IMR-90 (cell line): ENCODE results near the gene FAM234A. TPM values are rescaled to one million over a fixed set of nuclear protein-coding genes. Genes with fewer than 3 reads are reported as not detected.

Experiments
- ATAC-seq: fragments of 200-7000 bp; cut with Tn5 transposase; 2 replicates; pipeline ENCODE4 v1.9.1; 2020; ENCODE audit warnings: low read depth, mild to moderate bottlenecking, moderate library complexity
- BruUV-seq: library from RNA; stranded (reverse); fragments of 400-500 nt; replicated peaks from 2 replicates; lab custom pipeline; 2021; lab: Mats Ljungman, UMichigan
- CTCF ChIA-PET: fragments of 300-600 bp; formaldehyde crosslinking; extraction: SDS; loops from one replicate; lab custom pipeline; 2021; ENCODE audit warnings: antibody characterized with exemption; lab: Yijun Ruan, JAX
- POLR2A ChIA-PET: fragments of 300-600 bp; sonication (Branson Sonifier 250); formaldehyde crosslinking; loops from one replicate; lab custom pipeline; 2022; ENCODE audit warnings: antibody characterized with exemption; ENCODE audit not compliant: unreplicated experiment; lab: Charles Lee
- DNase-seq: peaks from one replicate; pipeline ENCODE4 v3.0.0; 2013
- H2AFZ ChIP-seq: replicated peaks from 2 replicates; pipeline ENCODE3; 2013; ENCODE audit warnings: low read length, mild to moderate bottlenecking; ENCODE audit not compliant: poor library complexity
- H2AK5ac ChIP-seq: 2 replicates; pipeline ENCODE4 v1.6.1; 2013; ENCODE audit warnings: low read depth, low read length, inconsistent platforms
- H2AK9ac ChIP-seq: replicated peaks from 2 replicates; pipeline ENCODE3; 2013; ENCODE audit warnings: mild to moderate bottlenecking, low read depth, low read length, moderate library complexity; ENCODE audit not compliant: poor library complexity
- H2BK120ac ChIP-seq: 2 replicates; pipeline ENCODE4 v1.6.1; 2013; ENCODE audit warnings: low read depth, low read length, inconsistent platforms
- H2BK15ac ChIP-seq: 3 replicates; pipeline ENCODE4 v1.6.1; 2013; ENCODE audit warnings: low read depth, low read length, inconsistent platforms
- H2BK20ac ChIP-seq: 2 replicates; pipeline ENCODE4 v1.6.1; 2013; ENCODE audit warnings: low read depth, mild to moderate bottlenecking, inconsistent platforms, low read length, moderate library complexity
- H2BK5ac ChIP-seq: 2 replicates; pipeline ENCODE4 v1.6.1; 2013; ENCODE audit warnings: mild to moderate bottlenecking, low read depth, low read length, inconsistent platforms; ENCODE audit not compliant: poor library complexity, severe bottlenecking
- H3K14ac ChIP-seq: replicated peaks from 2 replicates; pipeline ENCODE4 v1.6.1; 2013; ENCODE audit warnings: low read depth, low read length, inconsistent platforms
- H3K18ac ChIP-seq: 2 replicates; pipeline ENCODE4 v1.6.1; 2013; ENCODE audit warnings: low read depth, low read length, control low read depth
- H3K23ac ChIP-seq: 2 replicates; pipeline ENCODE4 v1.6.1; 2013; ENCODE audit warnings: low read depth, low read length, inconsistent platforms
- H3K27ac ChIP-seq: 2 replicates; pipeline ENCODE4 v1.5.1; 2013; ENCODE audit warnings: mild to moderate bottlenecking, control low read depth, low read length; ENCODE audit not compliant: insufficient read depth
- H3K27me3 ChIP-seq: 2 replicates; pipeline ENCODE4 v1.6.1; 2013; ENCODE audit warnings: low read length; ENCODE audit not compliant: control insufficient read depth, insufficient read depth
- H3K36me3 ChIP-seq: 2 replicates; pipeline ENCODE4 v1.6.1; 2013; ENCODE audit warnings: low read length, mixed read lengths; ENCODE audit not compliant: control insufficient read depth, insufficient read depth
- H3K4ac ChIP-seq: 2 replicates; pipeline ENCODE4 v1.6.1; 2013; ENCODE audit warnings: low read depth, low read length, inconsistent platforms
- H3K4me1 ChIP-seq: 2 replicates; pipeline ENCODE4 v1.6.1; 2013; ENCODE audit warnings: low read length, mixed read lengths; ENCODE audit not compliant: control insufficient read depth, insufficient read depth
- H3K4me2 ChIP-seq: 2 replicates; pipeline ENCODE4 v1.6.1; 2013; ENCODE audit warnings: low read depth, mild to moderate bottlenecking, control low read depth, low read length, moderate library complexity
- H3K4me3 ChIP-seq: 2 replicates; pipeline ENCODE4 v1.5.1; 2013; ENCODE audit warnings: low read depth, mild to moderate bottlenecking, control low read depth, low read length, moderate library complexity; ENCODE audit not compliant: insufficient read depth
- H3K56ac ChIP-seq: 2 replicates; pipeline ENCODE4 v1.6.1; 2013; ENCODE audit warnings: low read length, inconsistent platforms; ENCODE audit not compliant: insufficient read depth; ENCODE audit errors: extremely low read depth
- H3K79me1 ChIP-seq, 2 experiments: 2 replicates each; pipeline ENCODE4 v1.6.1; 2013; ENCODE audit warnings: low read length in 2 of 2, inconsistent platforms in 1 of 2, low read depth in 1 of 2
- H3K9ac ChIP-seq: 2 replicates; pipeline ENCODE4 v1.6.1; 2013; ENCODE audit warnings: low read depth, low read length, control low read depth
- H3K9me1 ChIP-seq: 2 replicates; pipeline ENCODE4 v1.6.1; 2013; ENCODE audit warnings: low read length, inconsistent platforms; ENCODE audit not compliant: insufficient read depth
- H3K9me3 ChIP-seq: 2 replicates; pipeline ENCODE4 v1.6.1; 2013; ENCODE audit warnings: low read length; ENCODE audit not compliant: control insufficient read depth, insufficient read depth
- H4K20me1 ChIP-seq: 2 replicates; pipeline ENCODE4 v1.6.1; 2013; ENCODE audit warnings: low read length, inconsistent platforms; ENCODE audit not compliant: insufficient read depth
- H4K5ac ChIP-seq: 2 replicates; pipeline ENCODE4 v1.6.1; 2013; ENCODE audit warnings: mild to moderate bottlenecking, low read depth, low read length, control low read depth
- H4K8ac ChIP-seq, 2 experiments: 2 replicates each; pipeline ENCODE4 v1.6.1; 2013; ENCODE audit warnings: low read depth in 2 of 2, low read length in 2 of 2, control low read depth in 1 of 2, inconsistent platforms in 1 of 2
- H4K91ac ChIP-seq: 2 replicates; pipeline ENCODE4 v1.6.1; 2013; ENCODE audit warnings: low read depth, low read length, inconsistent platforms; ENCODE audit not compliant: insufficient read depth
- BHLHE40 ChIP-seq: fragments of 150-350 bp; IDR thresholded peaks from 2 replicates; pipeline ENCODE4 v1.6.1; 2016; ENCODE audit warnings: mild to moderate bottlenecking, low read depth, low read length
- CEBPB ChIP-seq: IDR thresholded peaks from 2 replicates; pipeline ENCODE4 v1.6.1; 2012; ENCODE audit warnings: low read depth, low read length, improper control_type of control experiment
- CHD1 ChIP-seq: IDR thresholded peaks from 2 replicates; pipeline ENCODE4 v1.6.1; 2012; ENCODE audit warnings: low read depth, low read length, improper control_type of control experiment
- CTCF ChIP-seq: conservative IDR thresholded peaks from 2 replicates; pipeline ENCODE4 v1.5.1; 2012; ENCODE audit warnings: mild to moderate bottlenecking, low read depth, low read length, improper control_type of control experiment
- ELK1 ChIP-seq: fragments of 150-350 bp; IDR thresholded peaks from 2 replicates; pipeline ENCODE4 v1.6.1; 2016; ENCODE audit warnings: low read depth, mild to moderate bottlenecking, low read length, moderate library complexity, borderline replicate concordance
- FOS ChIP-seq: fragments of 150-350 bp; IDR thresholded peaks from 2 replicates; pipeline ENCODE4 v1.6.1; 2016; ENCODE audit warnings: low read depth, low read length
- MAFK ChIP-seq: IDR thresholded peaks from 2 replicates; pipeline ENCODE4 v1.6.1; 2012; ENCODE audit warnings: low read depth, low read length, improper control_type of control experiment
- MAZ ChIP-seq: IDR thresholded peaks from 2 replicates; pipeline ENCODE4 v1.6.1; 2012; ENCODE audit warnings: low read depth, mild to moderate bottlenecking, low read length, improper control_type of control experiment, moderate library complexity, borderline replicate concordance
- MXI1 ChIP-seq: IDR thresholded peaks from 2 replicates; pipeline ENCODE4 v1.6.1; 2012; ENCODE audit warnings: low read depth, mild to moderate bottlenecking, low read length, moderate library complexity, borderline replicate concordance
- NFE2L2 ChIP-seq: fragments of 150-350 bp; IDR thresholded peaks from 2 replicates; pipeline ENCODE4 v1.6.1; 2016; ENCODE audit warnings: low read depth, mild to moderate bottlenecking, low read length
- POLR2A ChIP-seq: IDR thresholded peaks from 2 replicates; pipeline ENCODE4 v1.6.1; 2012; ENCODE audit warnings: mild to moderate bottlenecking, low read depth, low read length
- RCOR1 ChIP-seq: IDR thresholded peaks from 2 replicates; pipeline ENCODE4 v1.6.1; 2012; ENCODE audit warnings: mild to moderate bottlenecking, low read length, improper control_type of control experiment; ENCODE audit not compliant: insufficient replicate concordance
- RFX5 ChIP-seq: IDR thresholded peaks from 2 replicates; pipeline ENCODE4 v1.8.0; 2012; ENCODE audit warnings: low read depth, mild to moderate bottlenecking, low read length, moderate library complexity
- SMC3 ChIP-seq: fragments of 150-350 bp; IDR thresholded peaks from 2 replicates; pipeline ENCODE4 v1.6.1; 2016; ENCODE audit warnings: low read depth, mild to moderate bottlenecking, antibody characterized with exemption, low read length, moderate library complexity
- USF2 ChIP-seq: fragments of 150-350 bp; IDR thresholded peaks from 2 replicates; pipeline ENCODE4 v1.6.1; 2017; ENCODE audit warnings: mild to moderate bottlenecking, antibody characterized with exemption, low read length, low read depth
- WGBS, 2 experiments: methylation state at CpG; one replicate each; pipeline versions ENCODE4 v1.1.5 to v1.1.7; 2013; ENCODE audit warnings: missing lambda C conversion rate in 2 of 2; ENCODE audit not compliant: insufficient read length in 1 of 2; ENCODE audit errors: extremely low coverage in 2 of 2; 5-methylcytosine and 5-hydroxymethylcytosine counted together
- dilution Hi-C: fragments of 300-500 bp; cut with HindIII; formaldehyde crosslinking; loops from one replicate; pipeline ENCODE4 v1.14.3; 2018; ENCODE audit warnings: low sequenced_read_pairs; ENCODE audit not compliant: unreplicated experiment
- in situ Hi-C: fragments of 300-500 bp; cut with MboI; formaldehyde crosslinking; loops from 3 replicates; pipeline ENCODE4 v1.14.3; 2019; ENCODE audit warnings: low sequenced_read_pairs, inconsistent platforms, mixed read lengths
- intact Hi-C: fragments of 100-400 bp; cut with micrococcal nuclease; formaldehyde crosslinking; loops from 2 replicates; pipeline ENCODE4 v1.10.0; 2022
- polyA plus RNA-seq, 3 experiments: library from polyadenylated mRNA; depleted of rRNA; stranded (reverse); fragments of >200 nt; gene quantifications; 2 replicates each; pipeline ENCODE4 v1.2.3, GENCODE V29; 2012; ENCODE audit warnings: low replicate concordance in 1 of 3
- total RNA-seq: library from RNA; depleted of rRNA; stranded (reverse); fragments of >200 nt; gene quantifications from 2 replicates; pipeline ENCODE4 v1.2.3, GENCODE V29; 2012

Gene FAM234A
- total and polyA plus RNA-seq, 2 of the 4 experiments (the other 2 are of a cell fraction): 30.3 to 64.2 TPM

GRCh38 chr16:311725-312124 is 77.1 kb downstream of the FAM234A start:
- intact Hi-C loops: no loop called here
- ATAC-seq (no peak), DNase-seq (no peak)
- no peak overlapping the region for H3K4me3 ChIP-seq
- H3K27ac ChIP-seq: no peak overlapping the region
- H2BK15ac ChIP-seq: no peak overlapping the region
- no peak overlapping the region for H3K23ac ChIP-seq
- H3K9ac ChIP-seq: no peak overlapping the region
- H3K36me3 ChIP-seq: peaks cover 46% of the 10 kb centered on the region
- no peak overlapping the region for H2AFZ ChIP-seq
- POLR2A ChIA-PET: no interaction called here
- H2BK5ac ChIP-seq: no peak overlapping the region
- H3K27me3 ChIP-seq: no peaks in the 10 kb centered on the region
- in situ Hi-C loops: no loop called here
- TF ChIP-seq RFX5 (no peak), NFE2L2 (no peak), POLR2A (no peak), MAZ (no peak), SMC3 (no peak), MAFK (no peak), USF2 (no peak), RCOR1 (no peak), ELK1 (no peak), FOS (no peak), CHD1 (no peak), CEBPB (no peak), MXI1 (no peak), CTCF (no peak), BHLHE40 (no peak)
- H2BK20ac ChIP-seq: no peak overlapping the region
- no peak overlapping the region for H3K14ac ChIP-seq
- no peak overlapping the region for H3K56ac ChIP-seq
- no peaks in the 10 kb centered on the region for H3K9me3 ChIP-seq
- H2BK120ac ChIP-seq: no peak overlapping the region
- H3K18ac ChIP-seq: no peak overlapping the region
- H3K9me1 ChIP-seq: no peaks in the 10 kb centered on the region; the same call in 1 of the 2 replicates
- CTCF ChIA-PET: no interaction called here
- H4K91ac ChIP-seq: no peak overlapping the region
- no peak overlapping the region for H4K8ac ChIP-seq
- H3K4me2 ChIP-seq: no peak overlapping the region
- no peaks in the 10 kb centered on the region for H3K4me1 ChIP-seq
- H4K20me1 ChIP-seq: peaks cover 10% of the 10 kb centered on the region
- WGBS, 2 experiments: 100% methylated on average over 1 of the region's 15 CpGs; no CpG with 5 or more reads in 1 of the 2 experiments
- H3K4ac ChIP-seq: no peak overlapping the region
- H2AK9ac ChIP-seq: no peak overlapping the region
- dilution Hi-C loops: no loop called here
- no peak overlapping the region for H4K5ac ChIP-seq
- H2AK5ac ChIP-seq: no peak overlapping the region
- no TSS peak for BruUV-seq
- peaks cover 23 to 33% of the 10 kb centered on the region in 2 experiments for H3K79me1 ChIP-seq
